Activated naive CD4-positive, alpha-beta T cell (primary cell): ENCODE data around the gene CDK5RAP3.
"Not testable (repeated sequence)": the region's sequence is repeated elsewhere in the genome, so short reads cannot be mapped to it uniquely, and the experiment has no call there.

ENCODE experiments used
- DNase-seq, 4 experiments: peaks; one replicate each; lab custom pipeline; 2025; lab: John Stamatoyannopoulos, UW

CDK5RAP3 gene

DNA sequence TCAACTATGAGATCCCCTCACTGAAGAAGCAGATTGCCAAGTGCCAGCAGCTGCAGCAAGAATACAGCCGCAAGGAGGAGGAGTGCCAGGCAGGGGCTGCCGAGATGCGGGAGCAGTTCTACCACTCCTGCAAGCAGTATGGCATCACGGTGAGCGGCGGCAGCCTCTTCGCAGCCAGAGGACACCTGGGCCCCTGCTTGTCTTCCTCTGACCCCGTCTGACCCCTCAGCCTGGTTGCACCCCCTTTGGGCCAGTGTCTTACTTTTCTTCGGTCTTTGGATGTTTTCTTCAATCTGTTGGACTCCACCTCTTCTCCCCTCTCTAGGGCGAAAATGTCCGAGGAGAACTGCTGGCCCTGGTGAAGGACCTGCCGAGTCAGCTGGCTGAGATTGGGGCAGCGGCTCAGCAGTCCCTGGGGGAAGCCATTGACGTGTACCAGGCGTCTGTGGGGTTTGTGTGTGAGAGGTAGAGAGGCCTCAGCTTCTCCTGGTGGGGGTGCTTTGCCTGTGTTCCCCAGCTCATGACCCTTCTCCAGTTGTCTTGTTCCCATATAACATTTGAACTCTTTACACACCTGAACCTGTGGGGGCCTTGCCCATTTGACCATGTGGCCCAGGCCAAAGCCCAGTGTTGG is 4.4 kb downstream of the CDK5RAP3 start:
- DNase-seq = no peak

DNA sequence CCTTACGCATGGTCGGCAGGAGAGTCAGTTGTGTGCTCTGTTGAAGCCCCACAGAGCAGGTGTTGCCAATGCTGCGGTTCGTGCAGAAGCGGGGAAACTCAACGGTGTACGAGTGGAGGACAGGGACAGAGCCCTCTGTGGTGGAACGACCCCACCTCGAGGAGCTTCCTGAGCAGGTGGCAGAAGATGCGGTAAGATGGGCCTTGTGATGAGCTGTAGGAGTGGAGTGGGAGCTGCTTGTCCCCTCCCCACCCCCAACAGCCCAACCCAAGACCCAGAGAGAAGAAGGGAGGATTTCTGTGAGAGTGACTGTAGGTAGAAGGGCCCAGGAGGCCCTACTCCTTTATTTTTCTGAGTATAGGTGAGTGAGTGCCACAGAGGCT is 4.9 kb downstream of the CDK5RAP3 start:
- no peak for DNase-seq

DNA sequence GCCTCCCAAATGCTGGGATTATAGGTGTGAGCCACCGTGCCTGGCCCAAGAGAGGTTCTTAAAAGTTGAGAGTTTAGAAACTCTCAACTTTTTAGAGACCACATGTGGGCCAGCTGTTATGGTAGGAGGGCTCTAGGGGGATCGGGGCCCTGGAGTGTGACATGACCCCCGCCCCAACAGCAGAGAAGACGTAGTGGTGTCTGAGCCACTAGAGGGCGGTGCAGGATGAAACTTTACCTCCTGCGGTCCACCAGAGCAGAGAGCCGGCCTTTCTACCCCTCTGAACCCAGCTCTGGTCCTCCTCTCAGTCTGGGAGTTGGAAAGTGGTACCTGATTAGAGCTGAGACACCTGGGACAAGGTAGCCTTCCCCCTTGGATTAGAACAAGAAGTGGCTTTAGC is 7.4 kb downstream of the CDK5RAP3 start:
- DNase-seq = peak in 2 of 4 experiments; percentile 9 to 11

DNA sequence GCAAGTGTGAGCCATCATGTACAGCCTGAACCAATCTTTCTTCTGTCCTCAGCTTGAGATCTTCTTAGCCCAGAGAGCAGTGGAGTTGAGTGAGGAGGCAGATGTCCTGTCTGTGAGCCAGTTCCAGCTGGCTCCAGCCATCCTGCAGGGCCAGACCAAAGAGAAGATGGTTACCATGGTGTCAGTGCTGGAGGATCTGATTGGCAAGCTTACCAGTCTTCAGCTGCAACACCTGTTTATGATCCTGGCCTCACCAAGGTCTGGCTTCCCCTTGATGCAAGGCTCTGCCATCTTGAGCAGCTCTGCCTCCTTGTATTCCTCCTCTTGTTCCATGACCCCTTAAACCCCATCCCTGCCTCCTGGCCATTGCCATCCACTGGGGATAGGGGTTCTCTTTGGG is 9.6 kb downstream of the CDK5RAP3 start:
- DNase-seq = no peak

DNA sequence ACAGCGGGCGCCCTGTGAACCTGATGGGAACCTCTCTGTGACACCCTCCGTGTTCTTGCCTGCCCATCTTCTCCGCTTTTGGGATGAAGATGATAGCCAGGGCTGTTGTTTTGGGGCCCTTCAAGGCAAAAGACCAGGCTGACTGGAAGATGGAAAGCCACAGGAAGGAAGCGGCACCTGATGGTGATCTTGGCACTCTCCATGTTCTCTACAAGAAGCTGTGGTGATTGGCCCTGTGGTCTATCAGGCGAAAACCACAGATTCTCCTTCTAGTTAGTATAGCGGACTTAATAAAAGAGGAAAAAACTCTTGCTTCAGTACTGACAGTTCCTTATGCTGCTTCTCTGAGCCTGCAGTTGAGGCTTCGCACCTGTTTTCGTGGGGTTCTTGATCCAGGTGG is 10.5 kb downstream of the CDK5RAP3 start:
- DNase-seq = no peak

DNA sequence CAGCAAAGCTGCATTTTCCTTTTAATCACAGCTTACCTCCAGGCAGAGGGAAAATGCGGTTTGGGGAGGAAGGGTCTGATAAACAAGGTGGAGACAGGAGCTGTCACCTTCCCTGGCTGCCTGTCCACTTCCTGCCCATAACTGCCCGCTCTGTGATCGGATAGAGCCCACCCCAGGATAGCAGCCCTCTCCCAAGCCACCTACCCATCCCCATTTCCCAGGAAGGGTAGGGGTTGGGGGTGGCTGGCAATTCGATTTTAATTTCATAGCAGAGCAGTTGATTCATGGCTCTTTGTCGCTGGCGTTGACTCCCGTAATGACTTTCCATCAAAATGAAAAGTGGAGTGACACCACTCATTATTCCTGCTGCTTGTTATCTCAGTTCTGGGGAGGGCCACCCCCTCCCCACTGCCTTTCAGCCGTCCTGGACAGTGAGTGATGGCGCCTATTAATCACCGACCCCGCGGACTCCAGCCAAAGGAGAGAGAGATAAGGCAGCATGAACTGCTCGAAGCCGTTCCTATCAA is 11.2 kb downstream of the CDK5RAP3 start:
- no peak for DNase-seq

DNA sequence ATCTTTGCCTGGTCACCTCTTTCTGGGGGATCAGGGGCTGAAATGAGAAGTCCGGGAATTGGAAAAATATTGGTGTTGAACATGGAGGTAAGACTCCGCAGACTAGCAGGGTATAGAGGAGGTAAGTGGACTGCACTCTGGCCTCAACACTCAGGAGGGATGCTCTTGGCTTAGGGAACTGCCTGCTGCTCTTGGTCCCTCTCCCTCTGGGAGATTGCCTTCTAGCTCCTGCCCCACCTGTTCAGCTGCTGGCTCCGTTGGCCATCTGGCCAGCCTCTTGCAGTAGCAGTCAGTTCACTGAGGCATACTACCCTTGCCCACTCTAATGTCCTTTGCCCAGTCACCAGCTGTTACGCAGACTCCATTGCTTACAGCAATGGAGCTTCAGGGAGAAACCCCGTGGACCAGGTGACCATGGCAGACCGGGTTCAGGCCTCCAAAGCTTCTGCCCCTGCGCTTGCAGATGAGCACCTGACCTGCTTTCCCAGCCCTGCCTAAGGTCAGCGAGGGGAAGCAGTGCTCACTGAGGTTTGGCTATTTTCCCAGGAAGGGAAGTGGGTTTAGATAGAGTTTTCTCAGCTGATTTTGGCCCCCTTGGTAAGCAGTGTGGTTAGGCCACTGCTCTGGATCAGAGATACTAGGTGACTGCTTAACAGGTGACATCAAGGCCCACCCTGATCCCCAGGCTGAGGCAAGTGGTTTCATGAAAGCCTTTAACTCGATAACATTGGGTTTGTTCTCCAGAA is 11.9 kb downstream of the CDK5RAP3 start:
- no peak for DNase-seq

DNA sequence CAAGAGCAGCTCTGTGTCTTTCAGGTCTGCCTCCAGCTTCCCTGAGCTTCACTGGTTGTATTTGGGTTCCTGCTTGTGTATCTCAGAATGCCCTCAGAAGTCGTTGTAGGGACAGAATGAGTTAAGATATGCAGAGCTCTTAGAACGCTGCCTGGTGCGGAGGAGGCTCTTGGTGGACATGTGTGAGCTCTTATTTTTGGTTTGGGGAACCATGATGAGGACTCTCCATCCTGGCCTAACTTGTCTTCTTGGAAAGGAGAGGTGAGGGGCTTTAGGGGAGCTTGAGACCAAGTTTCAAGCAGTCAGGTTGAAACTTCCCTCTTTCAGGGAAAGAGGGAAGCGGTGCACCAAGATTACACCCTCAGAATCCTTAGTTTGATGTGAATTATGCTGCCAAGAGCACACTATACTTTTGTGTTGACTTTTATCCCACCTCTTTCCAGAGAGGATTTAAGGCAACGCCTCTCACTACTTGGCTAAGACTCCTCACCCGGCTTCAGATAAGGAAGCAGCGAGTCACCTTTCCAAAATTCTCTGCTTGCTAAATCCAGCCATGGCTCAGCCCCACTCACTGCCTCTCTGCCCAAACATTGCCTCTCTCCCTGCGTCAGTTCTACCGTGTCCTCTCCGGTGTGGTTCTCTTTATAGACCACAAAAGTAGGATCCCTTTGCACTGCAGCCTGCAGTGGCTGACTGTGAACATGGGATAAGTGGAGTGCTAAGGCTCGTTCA is 12.7 kb downstream of the CDK5RAP3 start:
- no peak for DNase-seq

DNA sequence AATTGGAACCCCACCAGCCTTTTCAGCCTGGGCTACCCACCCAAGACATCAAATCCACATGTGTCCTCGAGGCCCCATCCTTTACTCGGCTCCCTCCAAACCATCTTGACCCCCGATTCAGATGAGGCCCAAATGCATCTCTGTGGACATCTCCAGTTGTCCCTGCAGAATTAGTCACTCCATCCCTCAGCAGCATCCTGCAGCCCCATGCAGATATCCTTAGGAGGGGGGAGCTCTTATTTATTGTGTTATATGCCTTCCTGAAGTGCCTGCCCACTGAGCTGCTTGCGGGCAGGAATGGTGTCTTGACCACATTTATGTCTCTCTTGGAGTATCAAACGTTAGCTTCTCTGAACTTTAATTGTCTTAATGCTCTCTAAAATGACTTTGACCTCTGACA is 15.6 kb downstream of the CDK5RAP3 start:
- no peak for DNase-seq

DNA sequence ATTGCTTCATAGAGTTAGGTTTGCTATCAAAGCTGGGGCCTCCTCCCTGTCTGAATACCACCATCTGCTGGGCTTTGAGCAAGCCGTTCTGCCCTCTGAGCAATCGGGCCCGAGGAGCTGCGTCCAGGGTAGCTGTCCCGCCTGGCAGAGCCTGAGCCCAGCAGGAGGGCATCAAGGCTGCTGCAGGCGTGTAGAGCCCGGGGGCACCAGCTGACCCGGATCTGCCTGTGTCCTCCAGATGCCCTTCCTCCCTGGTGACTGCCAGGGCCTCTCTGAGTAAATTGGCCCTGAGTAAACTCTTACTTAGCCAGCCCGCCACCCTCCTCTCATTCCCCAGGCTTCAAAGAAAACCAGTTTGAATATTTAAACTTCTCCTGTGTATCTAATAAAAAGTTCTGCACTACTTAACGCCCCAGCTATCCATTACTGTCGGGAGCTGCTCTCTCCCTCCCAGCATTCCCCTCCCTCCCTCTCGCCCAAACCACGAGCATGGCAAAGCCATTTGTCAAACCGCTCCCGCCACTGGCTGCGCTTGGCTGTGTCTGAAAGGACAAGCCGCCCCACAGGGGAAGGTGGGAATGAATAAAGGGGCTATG is 16.4 kb downstream of the CDK5RAP3 start:
- no peak for DNase-seq

DNA sequence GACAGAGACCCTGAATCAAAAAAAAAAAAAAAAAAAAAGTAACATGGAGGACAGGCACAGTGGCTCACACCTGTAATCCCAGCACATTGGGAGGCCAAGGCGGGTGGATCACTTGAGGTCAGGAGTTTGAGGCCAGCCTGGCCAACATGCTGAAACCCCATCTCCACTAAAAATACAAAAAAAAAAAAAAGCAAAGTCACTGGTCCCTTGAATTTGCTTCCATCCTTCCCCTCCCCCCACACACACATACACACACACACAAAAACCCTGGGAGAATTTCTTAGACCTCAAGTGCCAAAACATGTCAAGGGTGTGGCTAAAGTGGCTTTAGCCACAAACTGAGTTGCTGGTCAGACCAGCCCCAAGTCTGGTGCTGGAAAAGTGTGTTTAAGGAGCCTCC is 17.5 kb downstream of the CDK5RAP3 start:
- not testable (repeated sequence) for DNase-seq

DNA sequence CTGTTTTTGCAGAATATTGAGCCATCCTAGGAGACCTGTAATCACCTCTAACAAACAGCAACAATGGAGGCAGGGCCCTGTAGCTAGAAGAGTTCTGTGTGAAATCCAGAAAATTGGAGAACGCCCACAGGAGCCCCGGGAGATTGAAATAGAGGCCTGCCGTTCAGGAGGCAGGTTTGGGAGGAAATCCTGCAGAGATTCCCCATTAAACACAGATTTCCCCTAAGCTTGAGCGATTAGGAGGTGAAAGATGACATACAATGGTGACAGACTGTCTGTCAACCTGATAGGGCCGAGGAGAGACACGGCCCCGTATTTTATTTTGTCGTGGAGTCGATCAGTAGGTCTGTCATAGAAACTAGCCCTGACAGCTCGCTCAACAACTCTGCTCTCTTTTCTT is 18.2 kb downstream of the CDK5RAP3 start:
- DNase-seq = no peak

DNA sequence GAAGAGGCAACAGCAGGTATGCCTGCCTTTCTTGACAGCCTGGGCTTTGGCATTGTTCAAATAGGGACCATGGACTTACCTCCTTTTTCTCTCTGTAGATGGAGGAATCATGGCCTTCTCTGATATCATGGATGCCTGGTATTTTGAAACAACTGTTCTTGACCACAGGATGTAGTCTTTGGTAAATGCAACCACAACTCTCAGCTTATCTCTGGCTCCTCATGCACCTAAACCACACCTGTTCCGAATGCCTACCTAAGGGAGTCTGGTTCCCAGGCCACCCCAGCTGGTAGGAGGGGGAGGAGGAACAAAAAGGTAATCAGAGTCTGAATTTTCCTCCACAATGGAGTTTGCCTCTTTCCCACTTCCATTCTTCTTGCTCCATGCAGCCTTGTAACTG is 18.8 kb downstream of the CDK5RAP3 start:
- no peak for DNase-seq

DNA sequence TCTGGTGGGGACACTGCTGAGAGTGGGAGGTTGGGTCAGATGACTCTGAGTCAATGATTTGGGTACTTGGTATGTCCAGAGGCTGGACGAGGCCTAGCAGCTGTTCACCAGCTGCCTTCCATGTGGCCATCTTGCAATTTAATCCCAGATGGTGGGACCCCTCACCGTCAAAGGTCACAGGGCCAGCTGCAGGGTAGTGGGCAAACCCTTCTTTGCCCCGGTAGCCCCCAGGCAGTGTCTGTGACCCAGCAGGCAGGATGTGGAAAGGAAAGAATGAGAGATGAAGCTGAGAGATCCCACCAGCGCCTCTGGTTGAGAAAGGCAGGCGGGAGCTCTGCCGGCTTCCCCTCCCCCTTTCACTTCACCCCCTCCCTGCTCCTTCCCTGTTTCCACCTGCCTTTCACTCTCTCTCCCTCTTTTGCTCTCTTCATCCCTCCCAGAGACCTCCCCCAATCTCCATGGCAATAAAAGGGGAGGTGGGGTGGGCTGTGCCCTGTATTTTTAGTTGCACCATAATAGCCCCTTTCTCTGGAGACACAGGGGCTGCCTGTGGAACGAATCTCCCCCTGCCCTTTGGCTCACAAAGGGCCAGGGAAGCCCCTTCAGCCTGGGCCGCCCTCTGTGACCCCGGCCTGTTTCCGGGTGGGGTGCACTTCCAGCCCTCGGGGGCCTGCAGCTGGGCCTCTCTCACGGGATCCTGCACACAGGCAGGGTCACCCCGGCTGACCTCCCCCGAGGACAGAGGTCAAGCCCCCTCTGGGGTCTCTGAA is 20.2 kb downstream of the CDK5RAP3 start:
- DNase-seq = no peak

DNA sequence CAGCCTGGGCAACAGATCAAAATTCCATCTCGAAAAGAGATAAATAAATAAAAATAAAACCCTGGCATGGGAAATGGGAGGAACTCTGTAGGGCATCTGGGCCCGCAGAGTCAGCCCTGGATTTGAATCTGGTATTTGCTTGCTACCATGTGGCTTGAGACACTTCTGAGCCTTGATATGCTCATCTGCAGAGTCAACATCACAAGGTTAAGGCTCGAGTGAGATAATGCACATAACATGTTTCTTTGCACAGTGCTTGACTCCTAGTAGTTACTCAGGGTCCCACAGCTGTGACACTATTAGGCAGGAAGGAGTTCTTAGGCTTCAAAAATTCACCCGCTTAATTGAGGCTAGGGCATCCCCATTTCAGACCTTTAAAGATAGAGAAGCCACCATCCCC is 21.3 kb downstream of the CDK5RAP3 start:
- no peak for DNase-seq

DNA sequence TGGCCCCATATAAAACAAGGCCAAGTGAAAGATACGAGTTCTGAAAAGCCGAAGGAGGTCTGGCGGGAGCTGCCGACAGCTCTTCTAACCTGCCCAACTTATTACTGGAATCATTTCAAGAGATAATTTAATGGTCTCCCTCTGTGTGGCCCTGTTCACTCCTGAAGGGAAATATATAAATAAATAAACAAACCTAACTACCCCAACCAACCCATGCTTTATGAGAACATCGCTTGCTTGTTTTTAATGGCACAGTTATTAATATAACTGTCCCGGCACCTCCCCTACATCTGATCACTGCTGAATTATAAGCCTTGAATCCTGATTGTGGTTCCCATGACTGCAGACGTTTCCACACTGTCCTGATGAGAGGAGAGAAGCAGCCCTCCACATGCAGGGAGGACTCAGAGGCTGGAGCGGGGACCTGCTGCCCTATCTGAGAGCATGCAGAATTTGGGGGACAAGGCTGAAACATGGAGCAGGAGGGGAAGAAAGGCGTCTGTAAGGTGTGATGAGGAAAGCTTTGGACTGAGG is 22.2 kb downstream of the CDK5RAP3 start:
- DNase-seq = no peak

DNA sequence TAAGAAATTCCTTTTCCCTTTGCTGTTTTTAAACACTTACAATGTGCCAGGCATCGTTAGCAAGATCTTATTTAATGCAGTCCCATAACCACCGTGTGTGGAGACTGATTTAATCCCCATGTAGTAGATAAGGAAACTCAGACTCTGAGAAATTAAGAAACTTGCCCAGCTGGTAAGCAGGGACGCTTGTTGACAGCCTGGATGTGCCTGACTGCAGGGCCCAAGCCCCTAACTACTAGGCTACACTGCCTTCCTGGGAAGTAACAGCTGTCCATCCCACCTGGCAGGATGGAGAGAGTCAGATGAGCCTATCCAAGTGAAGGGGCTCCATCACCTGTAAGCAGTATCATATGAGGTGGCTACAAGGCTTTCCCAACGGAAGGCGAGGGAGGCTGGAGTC is 23.1 kb downstream of the CDK5RAP3 start:
- DNase-seq = no peak

DNA sequence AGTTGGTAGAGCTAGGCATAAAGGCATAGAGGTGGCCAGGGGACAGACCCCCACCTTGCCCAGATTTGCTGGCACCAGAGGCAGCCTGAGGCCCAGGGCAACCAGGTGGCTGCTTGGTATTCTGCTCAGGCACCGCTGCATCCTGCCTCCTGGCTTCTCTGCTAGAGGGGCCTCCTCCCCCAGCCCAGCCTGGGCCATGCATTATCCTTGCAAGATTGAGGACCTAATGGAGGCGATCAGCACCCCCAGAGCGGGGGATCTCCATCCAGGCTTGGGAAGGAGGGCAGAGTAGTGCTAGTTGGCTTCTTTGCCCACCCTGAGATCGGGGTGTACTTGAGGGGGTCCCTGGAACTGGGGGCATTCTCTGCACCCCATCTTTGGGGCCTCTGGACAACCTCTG is 23.8 kb downstream of the CDK5RAP3 start:
- no peak for DNase-seq

DNA sequence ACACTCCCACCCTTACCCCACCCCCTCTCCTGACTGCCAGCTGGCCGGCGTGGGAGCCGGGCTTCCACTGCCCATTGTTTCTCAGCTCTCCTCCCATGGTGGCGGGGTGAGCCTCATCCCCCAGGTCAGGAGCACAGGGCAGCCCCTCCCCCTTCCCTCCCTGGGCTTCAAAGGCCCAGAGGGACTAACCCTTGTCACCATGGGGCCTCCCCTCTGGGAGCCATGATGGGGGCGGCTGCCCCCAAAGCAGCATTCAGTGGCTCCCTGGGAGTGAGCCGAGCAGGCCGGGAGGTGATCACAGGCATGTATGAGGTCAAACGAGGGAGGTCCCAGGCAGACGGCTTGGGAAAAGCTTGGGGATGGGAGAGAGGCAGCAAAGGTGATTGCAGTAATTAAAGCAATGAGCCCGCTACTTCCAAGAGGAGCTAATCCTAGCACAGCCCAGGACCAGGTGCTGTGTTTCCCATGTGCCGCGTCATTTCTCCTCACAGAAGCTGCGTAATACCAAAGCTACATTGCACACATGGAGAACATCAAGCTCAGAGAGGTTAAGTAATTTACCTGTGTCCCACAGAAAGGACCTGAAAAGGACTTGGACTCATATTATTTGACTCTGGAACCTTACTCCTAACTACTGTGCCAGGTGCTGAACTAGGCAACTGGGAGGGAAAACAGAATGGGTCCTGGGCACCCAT is 24.5 kb downstream of the CDK5RAP3 start:
- DNase-seq = no peak

DNA sequence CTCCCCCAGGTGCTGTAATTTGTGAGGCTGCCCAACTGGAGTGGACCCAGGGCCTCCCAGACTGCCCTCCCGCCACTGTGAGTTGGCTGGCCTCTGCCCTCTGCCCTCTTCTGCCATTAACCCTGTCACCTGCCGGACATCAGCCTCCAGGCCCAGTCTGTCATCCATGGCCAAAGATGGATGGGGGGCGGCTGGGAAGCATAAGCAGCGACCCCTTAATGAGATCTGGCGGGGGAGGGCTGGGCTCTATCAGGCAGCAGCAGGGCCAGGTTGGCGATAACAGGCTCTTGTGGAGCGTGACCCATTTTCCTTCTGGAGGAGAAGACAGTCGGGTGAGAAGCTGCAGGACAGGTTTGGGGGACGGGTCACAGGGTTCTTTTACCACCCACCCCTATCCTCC is 25.3 kb downstream of the CDK5RAP3 start:
- DNase-seq = no peak

DNA sequence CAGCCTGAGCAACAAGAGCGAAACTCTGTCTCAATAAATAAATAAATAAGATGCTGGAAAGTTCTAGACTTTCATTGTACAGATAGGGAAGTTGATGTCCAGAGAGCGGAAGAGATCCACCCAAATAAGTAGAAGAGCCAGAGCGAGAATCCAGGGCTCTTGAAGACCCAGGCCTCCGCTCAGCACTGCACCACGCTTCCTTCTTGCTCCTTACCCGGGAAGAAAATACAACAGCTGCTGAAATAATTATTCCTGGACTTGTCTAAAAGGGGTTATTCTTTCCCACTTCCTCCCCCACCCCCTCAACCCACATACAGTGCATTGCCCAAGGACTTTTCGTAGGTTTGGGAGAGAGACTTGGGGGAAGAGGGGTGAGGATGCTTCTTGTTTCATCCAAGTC is 26.7 kb downstream of the CDK5RAP3 start:
- DNase-seq = no peak
